Astrocyte of the cerebellum (primary cell): ENCODE data around the gene CLIP4.

Source experiments
- DNase-seq: peaks from one replicate; pipeline ENCODE4 v3.0.0-alpha.2; 2011; ENCODE audit warnings: low read depth
- H3K4me3 ChIP-seq: 2 replicates; pipeline ENCODE4 v1.5.1; 2011; ENCODE audit warnings: mild to moderate bottlenecking, low read depth, low read length, moderate library complexity
- in situ Hi-C: cut with HindIII; loops from 2 replicates; pipeline ENCODE4 v1.10.0; 2017; ENCODE audit warnings: low sequenced_read_pairs
- TF ChIP-seq, protein P1 (sequence below): IDR thresholded peaks from 2 replicates; pipeline ENCODE4 v1.5.1; 2012; ENCODE audit warnings: low read length, low read depth, moderate library complexity, mild to moderate bottlenecking; ENCODE audit errors: missing control alignments

The CLIP4 gene

DNA sequence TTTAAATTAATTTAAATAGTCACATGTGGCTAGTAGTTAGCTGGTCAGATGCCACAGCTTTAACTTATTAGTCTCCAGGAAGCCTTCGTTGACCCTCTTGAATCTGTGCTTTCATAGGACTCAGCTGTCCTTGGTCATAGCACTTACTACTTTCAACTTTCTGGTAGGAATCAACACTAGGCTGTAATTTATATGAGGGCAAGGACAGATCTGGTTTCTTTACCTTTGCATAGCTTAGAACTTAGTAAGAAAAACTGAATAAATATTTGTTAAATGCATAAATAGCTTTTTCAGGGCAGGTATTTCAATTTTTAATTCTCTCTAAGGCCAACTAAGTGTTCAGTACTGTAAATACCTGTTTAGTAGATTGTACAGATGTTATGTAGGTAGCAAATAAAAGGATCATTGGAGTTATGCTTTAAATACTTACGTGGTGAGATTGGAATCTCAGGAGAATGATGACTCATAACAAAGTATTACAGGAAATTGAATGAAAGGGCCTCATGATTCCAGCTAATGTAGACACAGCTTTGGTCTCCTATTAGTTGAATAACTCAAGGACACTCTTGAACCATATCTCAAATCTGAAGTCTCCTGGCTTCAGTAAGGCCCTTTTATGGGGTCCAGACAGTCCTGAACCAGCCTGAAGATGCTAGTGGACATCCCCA is 2.6 kb downstream of the CLIP4 start:
- in situ Hi-C loops: no loop called here
- TF ChIP-seq, protein P1, sequence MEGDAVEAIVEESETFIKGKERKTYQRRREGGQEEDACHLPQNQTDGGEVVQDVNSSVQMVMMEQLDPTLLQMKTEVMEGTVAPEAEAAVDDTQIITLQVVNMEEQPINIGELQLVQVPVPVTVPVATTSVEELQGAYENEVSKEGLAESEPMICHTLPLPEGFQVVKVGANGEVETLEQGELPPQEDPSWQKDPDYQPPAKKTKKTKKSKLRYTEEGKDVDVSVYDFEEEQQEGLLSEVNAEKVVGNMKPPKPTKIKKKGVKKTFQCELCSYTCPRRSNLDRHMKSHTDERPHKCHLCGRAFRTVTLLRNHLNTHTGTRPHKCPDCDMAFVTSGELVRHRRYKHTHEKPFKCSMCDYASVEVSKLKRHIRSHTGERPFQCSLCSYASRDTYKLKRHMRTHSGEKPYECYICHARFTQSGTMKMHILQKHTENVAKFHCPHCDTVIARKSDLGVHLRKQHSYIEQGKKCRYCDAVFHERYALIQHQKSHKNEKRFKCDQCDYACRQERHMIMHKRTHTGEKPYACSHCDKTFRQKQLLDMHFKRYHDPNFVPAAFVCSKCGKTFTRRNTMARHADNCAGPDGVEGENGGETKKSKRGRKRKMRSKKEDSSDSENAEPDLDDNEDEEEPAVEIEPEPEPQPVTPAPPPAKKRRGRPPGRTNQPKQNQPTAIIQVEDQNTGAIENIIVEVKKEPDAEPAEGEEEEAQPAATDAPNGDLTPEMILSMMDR: no peak
- H3K4me3 ChIP-seq: no peak overlapping the region
- peak; percentile 60 for DNase-seq

- TF ChIP-seq, protein P1: no peak
- in situ Hi-C loops: no loop called here
- no peak for DNase-seq
- no peak overlapping the region for H3K4me3 ChIP-seq
These were observed 4.0 kb downstream of the CLIP4 start for GRCh38 chr2:29119211-29119610.

- in situ Hi-C loops: no loop called here
- TF ChIP-seq, protein P1: no peak
- H3K4me3 ChIP-seq: no peak overlapping the region
- DNase-seq: no peak
These were observed 5.6 kb downstream of the CLIP4 start for GRCh38 chr2:29120846-29121245.

GRCh38 chr2:29123617-29124349 is 8.6 kb downstream of the CLIP4 start:
- no peak overlapping the region for H3K4me3 ChIP-seq
- in situ Hi-C loops: no loop called here
- DNase-seq: peak; percentile 67
- TF ChIP-seq, protein P1: no peak

DNA sequence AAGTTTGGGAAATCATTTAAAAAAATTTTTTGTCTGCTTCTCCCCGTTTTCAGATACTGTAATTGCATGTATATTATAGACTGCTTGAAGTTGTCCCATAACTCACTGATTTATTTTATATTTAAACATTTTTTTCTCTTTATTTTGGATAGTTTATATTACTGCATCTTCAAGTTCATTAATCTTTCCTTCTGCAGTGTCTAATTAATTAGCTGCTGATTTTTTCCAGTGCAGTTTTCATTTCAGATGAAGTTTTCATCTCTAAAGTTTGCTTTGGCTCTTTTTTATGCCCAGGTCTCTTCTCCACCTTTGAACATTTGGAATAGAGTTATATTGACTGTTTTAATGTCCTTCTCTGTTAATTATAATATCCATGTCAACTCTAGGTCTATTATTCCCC is 9.3 kb downstream of the CLIP4 start:
- no peak overlapping the region for H3K4me3 ChIP-seq
- in situ Hi-C loops: no loop called here

DNA sequence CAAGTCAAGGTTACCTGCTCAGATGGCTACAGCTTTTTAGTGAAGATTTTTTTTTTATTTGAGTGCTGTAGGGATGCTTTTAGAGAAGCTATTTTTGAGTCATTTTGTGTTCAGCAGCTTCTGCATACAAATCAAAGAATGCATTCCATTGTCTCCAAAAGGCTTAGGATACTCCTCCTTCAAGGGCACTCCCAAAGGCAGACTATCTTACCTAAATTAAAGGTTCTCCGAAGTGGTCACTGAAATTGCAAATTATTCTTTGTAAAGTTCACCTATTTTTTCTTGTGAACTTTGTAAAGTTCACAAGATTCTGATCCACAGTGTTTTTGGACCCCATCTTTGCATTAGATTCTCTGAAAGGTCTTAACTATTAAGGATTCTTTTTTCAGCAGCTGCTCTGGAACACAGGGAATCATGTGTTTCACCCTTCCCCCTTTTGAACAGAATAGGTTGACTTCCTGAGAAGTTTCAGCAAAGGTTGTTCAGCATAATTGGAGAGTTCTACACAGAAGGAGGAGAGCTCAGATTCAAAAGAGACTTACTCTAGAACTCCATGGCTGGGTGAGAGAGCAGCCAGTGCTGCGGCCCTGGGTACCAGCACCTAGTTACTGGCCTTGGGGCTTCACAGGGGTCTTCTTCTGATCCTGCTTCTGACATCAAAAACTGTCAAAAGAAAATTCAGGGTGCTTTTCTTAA is 14.5 kb downstream of the CLIP4 start:
- H3K4me3 ChIP-seq: no peak overlapping the region
- no peak for DNase-seq
- TF ChIP-seq, protein P1: no peak
- in situ Hi-C loops: no loop called here

More for the DNA sequence above, 9.3 kb downstream of the CLIP4 start:
- DNase-seq: no peak
- TF ChIP-seq, protein P1: no peak
